HCT116 (cell line): Measurements from ENCODE around the gene PKNOX2. TPM values are rescaled to one million over a fixed set of nuclear protein-coding genes. Genes with fewer than 3 reads are reported as not detected.

ENCODE experiments used
- ATAC-seq: fragments of 200-7000 bp; cut with Tn5 transposase; 2 replicates; pipeline ENCODE4 v1.9.1; 2020; ENCODE audit warnings: mild to moderate bottlenecking, moderate library complexity
- BruUV-seq: library from RNA; stranded (reverse); fragments of 400-500 nt; replicated peaks from 2 replicates; lab custom pipeline; 2021; lab: Mats Ljungman, UMichigan
- CTCF ChIA-PET: fragments of 300-600 bp; sonication (Branson Sonifier 250); formaldehyde crosslinking; loops from one replicate; lab custom pipeline; 2021; ENCODE audit warnings: antibody characterized with exemption; lab: Charles Lee
- POLR2A ChIA-PET: fragments of 300-600, 350-600 bp; sonication (Branson Sonifier 250); formaldehyde crosslinking; loops from one replicate; lab custom pipeline; 2021; ENCODE audit warnings: antibody characterized with exemption; lab: Charles Lee
- RAD21 ChIA-PET, 2 experiments: fragments of 300-600 bp; sonication (Branson Sonifier 250); formaldehyde crosslinking; loops; one replicate each; lab custom pipeline; 2023; ENCODE audit warnings: low total read pairs in 2 of 2; ENCODE audit not compliant: uncharacterized antibody in 2 of 2, unreplicated experiment in 2 of 2, low non-redundant PET in 1 of 2; lab: Charles Lee
- DNase-seq: peaks from one replicate; pipeline ENCODE4 v3.0.0-alpha.2; 2010; ENCODE audit warnings: low read depth, low spot score
- H2AFZ ChIP-seq: fragments of 200-600 bp; shearing (Covaris generic), sonication (generic); 2 replicates; pipeline ENCODE4 v1.6.1; 2017; ENCODE audit warnings: low read depth, mixed run types, mixed read lengths, antibody characterized with exemption, low read length; ENCODE audit not compliant: poor library complexity, severe bottlenecking
- H3K27ac ChIP-seq: 2 replicates; pipeline ENCODE4 v1.5.1; 2012; ENCODE audit warnings: low read depth, low read length
- H3K27me3 ChIP-seq: fragments of 200-600 bp; sonication (generic); 2 replicates; pipeline ENCODE4 v1.6.1; 2016; ENCODE audit warnings: mixed run types, low read length, mixed read lengths; ENCODE audit not compliant: insufficient read depth
- H3K36me3 ChIP-seq, 2 experiments: fragments of 200-500 bp in 1 of 2; fragments of 200-600 bp in 1 of 2; sonication (Bioruptor generic) in 1 of 2; sonication (generic) in 1 of 2; 2 replicates each; pipeline versions ENCODE4 v1.5.1 to v1.6.1; 2014 to 2016; ENCODE audit warnings: low read length in 2 of 2, inconsistent platforms in 1 of 2, mixed read lengths in 1 of 2, mixed run types in 1 of 2; ENCODE audit not compliant: insufficient read depth in 2 of 2, control insufficient read depth in 1 of 2
- H3K4me1 ChIP-seq, 2 experiments: fragments of 200-600 bp in 1 of 2; sonication (generic) in 1 of 2; 2 replicates each; pipeline versions ENCODE4 v1.5.1 to v1.6.1; 2012 to 2017; ENCODE audit warnings: low read length in 2 of 2, inconsistent platforms in 1 of 2, mild to moderate bottlenecking in 1 of 2, mixed read lengths in 1 of 2, mixed run types in 1 of 2, moderate library complexity in 1 of 2; ENCODE audit not compliant: insufficient read depth in 2 of 2, control insufficient read depth in 1 of 2
- H3K4me2 ChIP-seq: fragments of 200-600 bp; sonication (generic); 2 replicates; pipeline ENCODE4 v1.6.1; 2017; ENCODE audit warnings: mixed run types, low read length, mixed read lengths
- H3K4me3 ChIP-seq, 2 experiments: fragments of 200-600 bp in 1 of 2; sonication (generic) in 1 of 2; replicated peaks in 1 of 2; 2 replicates each; pipeline ENCODE4 v1.5.1; 2011 to 2016; ENCODE audit warnings: low read length in 2 of 2, control low read depth in 1 of 2, low read depth in 1 of 2, mild to moderate bottlenecking in 1 of 2, mixed read lengths in 1 of 2, mixed run types in 1 of 2
- H3K79me2 ChIP-seq: fragments of 200-600 bp; sonication (generic); 2 replicates; pipeline ENCODE4 v1.6.1; 2017; ENCODE audit warnings: mild to moderate bottlenecking, mixed run types, low read length, moderate library complexity, mixed read lengths; ENCODE audit not compliant: insufficient read depth
- H3K9ac ChIP-seq: fragments of 200-600 bp; sonication (generic); 2 replicates; pipeline ENCODE4 v1.6.1; 2016; ENCODE audit warnings: low read length, mixed read lengths
- H3K9me2 ChIP-seq: fragments of 200-600 bp; sonication (generic), shearing (Covaris generic); 2 replicates; pipeline ENCODE4 v1.6.1; 2017; ENCODE audit warnings: mixed run types, mild to moderate bottlenecking, moderate library complexity; ENCODE audit not compliant: insufficient read depth
- H3K9me3 ChIP-seq, 2 experiments: fragments of 200-500 bp in 1 of 2; fragments of 200-600 bp in 1 of 2; sonication (Bioruptor generic) in 1 of 2; sonication (generic) in 1 of 2; 2 replicates each; pipeline ENCODE4 v1.6.1; 2014 to 2017; ENCODE audit warnings: low read length in 2 of 2, mixed read lengths in 2 of 2, inconsistent platforms in 1 of 2, low read depth in 1 of 2, mild to moderate bottlenecking in 1 of 2, mixed run types in 1 of 2, moderate library complexity in 1 of 2; ENCODE audit not compliant: control insufficient read depth in 1 of 2, insufficient read depth in 1 of 2
- H4K20me1 ChIP-seq: fragments of 200-600 bp; sonication (generic), shearing (Covaris generic); 2 replicates; pipeline ENCODE4 v1.6.1; 2017; ENCODE audit warnings: mixed run types, mild to moderate bottlenecking, moderate library complexity; ENCODE audit not compliant: insufficient read depth
- CTCF ChIP-seq, 3 experiments: fragments of 200-600 bp in 1 of 3; sonication (generic) in 1 of 3; IDR thresholded peaks in 2 of 3; conservative IDR thresholded peaks in 1 of 3; 2 replicates each; pipeline ENCODE4 v1.5.1; 2012 to 2017; ENCODE audit warnings: low read depth in 2 of 3, low read length in 2 of 3, antibody characterized with exemption in 1 of 3, borderline replicate concordance in 1 of 3, control low read depth in 1 of 3, mild to moderate bottlenecking in 1 of 3, mixed read lengths in 1 of 3, mixed run types in 1 of 3, moderate library complexity in 1 of 3; ENCODE audit not compliant: insufficient read depth in 1 of 3
- EGR1 ChIP-seq: IDR thresholded peaks from 2 replicates; pipeline ENCODE4 v1.6.1; 2012; ENCODE audit warnings: low read depth
- EZH2 ChIP-seq: fragments of 200-600 bp; sonication (generic); IDR thresholded peaks from 2 replicates; pipeline ENCODE4 v1.6.1; 2017; ENCODE audit warnings: antibody characterized with exemption, mixed run types
- EZH2phosphoT487 ChIP-seq: fragments of 200-600 bp; IDR thresholded peaks from 2 replicates; pipeline ENCODE4 v1.6.1; 2018; ENCODE audit warnings: antibody characterized with exemption, borderline replicate concordance
- POLR2AphosphoS5 ChIP-seq: IDR thresholded peaks from 2 replicates; pipeline ENCODE4 v1.6.1; 2011; ENCODE audit warnings: mild to moderate bottlenecking, low read depth, low read length, moderate library complexity
- REST ChIP-seq: IDR thresholded peaks from 2 replicates; pipeline ENCODE4 v1.6.1; 2012; ENCODE audit warnings: low read depth
- YY1 ChIP-seq: IDR thresholded peaks from 2 replicates; pipeline ENCODE4 v1.6.1; 2011; ENCODE audit warnings: low read length, low read depth, moderate library complexity, mild to moderate bottlenecking; ENCODE audit not compliant: insufficient replicate concordance; ENCODE audit errors: extremely low read depth
- intact Hi-C: fragments of 100-400 bp; cut with micrococcal nuclease; formaldehyde crosslinking; loops from 2 replicates; pipeline ENCODE4 v1.10.0; 2022
- total RNA-seq: library from RNA; stranded (reverse); gene quantifications from one replicate; pipeline ENCODE4 v1.2.1, GENCODE V29; 2021; ENCODE audit not compliant: unreplicated experiment
- TF ChIP-seq, protein P1 (sequence below): IDR thresholded peaks from 2 replicates; pipeline ENCODE4 v1.6.1; 2012

PKNOX2 gene
- total RNA-seq, 1 experiment from 2014 or later: 0.20 TPM

- Histone ChIP-seq H3K4me2 (no peak overlapping the region), H3K79me2 (no peaks in the 10 kb centered on the region), H3K9me2 (no peaks in the 10 kb centered on the region), H3K27ac (no peak overlapping the region), H3K27me3 (peaks cover 45% of the 10 kb centered on the region), H3K9ac (no peak overlapping the region), H3K9me3 (no peaks in the 10 kb centered on the region), H4K20me1 (no peaks in the 10 kb centered on the region), H3K4me1 (peaks cover 0 to 3% of the 10 kb centered on the region in 2 experiments; a peak in 2 of 4 replicates), H3K4me3 (no peak overlapping the region), H2AFZ (no peak overlapping the region), H3K36me3 (no peaks in the 10 kb centered on the region)
- ATAC-seq: no peak
- TF ChIP-seq CTCF (IDR thresholded peaks at IDR 0.05 in 2 of 3, conservative IDR thresholded peaks at IDR 0.05 in 1 of 3; ENCODE audit: borderline replicate concordance in 1 of 3, insufficient read depth in 1 of 3, low read depth in 2 of 3, low read length in 2 of 3) (no peak), EZH2phosphoT487 (no peak), REST (no peak), EGR1 (no peak), YY1 (no peak), EZH2 (no peak), POLR2AphosphoS5 (no peak)
- TF ChIP-seq, protein P1, sequence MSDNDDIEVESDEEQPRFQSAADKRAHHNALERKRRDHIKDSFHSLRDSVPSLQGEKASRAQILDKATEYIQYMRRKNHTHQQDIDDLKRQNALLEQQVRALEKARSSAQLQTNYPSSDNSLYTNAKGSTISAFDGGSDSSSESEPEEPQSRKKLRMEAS: no peak
- ChIA-PET POLR2A (no interaction called here), RAD21 (no interaction called here), CTCF (no interaction called here)
- no peak for DNase-seq
- no TSS peak for BruUV-seq
- intact Hi-C loops: no loop called here
Measured at GRCh38 chr11:125397421-125397820, 232.9 kb downstream of the PKNOX2 start.
